Measurements from ENCODE around the gene FAM156B.

FAM156B gene

DNA sequence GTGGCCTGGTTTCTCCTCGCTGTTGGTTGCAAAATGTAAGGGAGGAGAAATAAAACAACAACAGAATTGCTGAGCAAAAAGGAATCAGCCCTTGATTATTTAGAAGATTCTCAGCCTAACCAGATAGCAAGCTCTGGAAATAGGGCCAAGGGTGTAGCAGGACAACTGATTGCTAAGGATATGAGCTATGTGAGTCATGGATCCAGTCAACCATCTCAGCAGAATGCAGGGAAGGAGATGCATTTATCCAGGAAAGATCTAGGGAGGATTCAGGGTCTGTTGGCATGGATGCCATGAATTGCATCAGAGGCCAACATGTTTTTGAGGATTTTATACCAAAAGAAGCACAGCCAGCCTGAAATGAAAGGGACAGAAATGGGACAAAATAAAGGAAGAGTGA is 27.1 kb upstream of the FAM156B start:
- TF ChIP-seq POLR2AphosphoS5 (IDR thresholded peaks at IDR 0.05; ENCODE audit: low read depth, low read length) (no peak), FOXP2 (optimal IDR thresholded peaks at IDR 0.05; ENCODE audit: borderline replicate concordance, extremely low read depth, extremely low read length, insufficient read depth) (no peak), TAF1 (IDR thresholded peaks at IDR 0.05; ENCODE audit: borderline replicate concordance, insufficient read depth, low read length) (no peak), SIN3A (IDR thresholded peaks at IDR 0.05; ENCODE audit: borderline replicate concordance, insufficient read depth, low read length) (no peak)
- TF ChIP-seq, protein P1, sequence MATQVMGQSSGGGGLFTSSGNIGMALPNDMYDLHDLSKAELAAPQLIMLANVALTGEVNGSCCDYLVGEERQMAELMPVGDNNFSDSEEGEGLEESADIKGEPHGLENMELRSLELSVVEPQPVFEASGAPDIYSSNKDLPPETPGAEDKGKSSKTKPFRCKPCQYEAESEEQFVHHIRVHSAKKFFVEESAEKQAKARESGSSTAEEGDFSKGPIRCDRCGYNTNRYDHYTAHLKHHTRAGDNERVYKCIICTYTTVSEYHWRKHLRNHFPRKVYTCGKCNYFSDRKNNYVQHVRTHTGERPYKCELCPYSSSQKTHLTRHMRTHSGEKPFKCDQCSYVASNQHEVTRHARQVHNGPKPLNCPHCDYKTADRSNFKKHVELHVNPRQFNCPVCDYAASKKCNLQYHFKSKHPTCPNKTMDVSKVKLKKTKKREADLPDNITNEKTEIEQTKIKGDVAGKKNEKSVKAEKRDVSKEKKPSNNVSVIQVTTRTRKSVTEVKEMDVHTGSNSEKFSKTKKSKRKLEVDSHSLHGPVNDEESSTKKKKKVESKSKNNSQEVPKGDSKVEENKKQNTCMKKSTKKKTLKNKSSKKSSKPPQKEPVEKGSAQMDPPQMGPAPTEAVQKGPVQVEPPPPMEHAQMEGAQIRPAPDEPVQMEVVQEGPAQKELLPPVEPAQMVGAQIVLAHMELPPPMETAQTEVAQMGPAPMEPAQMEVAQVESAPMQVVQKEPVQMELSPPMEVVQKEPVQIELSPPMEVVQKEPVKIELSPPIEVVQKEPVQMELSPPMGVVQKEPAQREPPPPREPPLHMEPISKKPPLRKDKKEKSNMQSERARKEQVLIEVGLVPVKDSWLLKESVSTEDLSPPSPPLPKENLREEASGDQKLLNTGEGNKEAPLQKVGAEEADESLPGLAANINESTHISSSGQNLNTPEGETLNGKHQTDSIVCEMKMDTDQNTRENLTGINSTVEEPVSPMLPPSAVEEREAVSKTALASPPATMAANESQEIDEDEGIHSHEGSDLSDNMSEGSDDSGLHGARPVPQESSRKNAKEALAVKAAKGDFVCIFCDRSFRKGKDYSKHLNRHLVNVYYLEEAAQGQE (IDR thresholded peaks at IDR 0.05; ENCODE audit: insufficient read depth in 1 of 2, low read depth in 2 of 2, low read length in 2 of 2) = no peak

DNA sequence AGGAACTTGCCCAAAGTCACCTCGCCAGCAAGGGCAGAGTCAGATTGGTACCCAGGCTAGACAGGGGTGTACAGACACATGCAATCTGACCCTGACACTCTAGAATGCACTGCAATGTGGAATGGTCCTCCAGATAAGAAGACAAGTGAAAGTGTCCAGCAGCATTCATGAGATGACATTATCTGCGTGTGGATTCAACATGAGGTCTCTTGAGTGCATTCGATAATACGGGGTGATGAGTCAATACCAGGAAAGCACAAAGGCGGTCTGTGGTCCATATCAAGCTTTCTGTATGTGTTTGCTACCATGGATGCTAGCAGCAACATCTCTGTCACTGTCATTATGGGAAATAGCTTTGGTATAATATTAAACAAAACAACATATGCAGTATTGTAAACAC is 22.5 kb upstream of the FAM156B start:
- TF ChIP-seq, protein P1 (IDR thresholded peaks at IDR 0.05; ENCODE audit: insufficient read depth in 1 of 2, low read depth in 2 of 2, low read length in 2 of 2) = no peak
- no peak for TF ChIP-seq POLR2AphosphoS5 (IDR thresholded peaks at IDR 0.05; ENCODE audit: low read depth, low read length)
- TF ChIP-seq FOXP2 (optimal IDR thresholded peaks at IDR 0.05; ENCODE audit: borderline replicate concordance, extremely low read depth, extremely low read length, insufficient read depth) = no peak
- TF ChIP-seq SIN3A (IDR thresholded peaks at IDR 0.05; ENCODE audit: borderline replicate concordance, insufficient read depth, low read length) = no peak
- no peak for TF ChIP-seq TAF1 (IDR thresholded peaks at IDR 0.05; ENCODE audit: borderline replicate concordance, insufficient read depth, low read length)

DNA sequence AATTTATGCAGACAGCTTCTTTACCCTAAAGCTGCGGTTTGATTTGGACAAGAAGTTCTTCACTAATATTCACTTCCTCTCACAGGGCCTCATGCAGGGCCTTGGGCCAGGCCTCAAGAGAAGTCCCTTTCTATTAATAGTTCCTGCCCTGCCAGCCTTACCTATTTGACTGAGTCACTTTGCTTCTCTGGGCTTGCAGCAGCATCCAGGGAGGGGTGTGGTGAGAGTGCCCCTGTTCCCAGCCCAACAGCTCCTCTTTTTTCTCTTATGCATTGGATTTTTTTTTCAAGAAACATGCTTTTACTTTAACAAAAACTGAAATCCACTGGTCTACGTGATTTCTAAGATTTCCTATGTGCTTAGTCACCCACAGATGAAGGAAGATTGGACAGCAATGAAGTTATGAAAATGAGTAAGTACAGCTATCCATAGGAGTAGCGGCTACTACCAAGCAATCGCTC is 26.7 kb downstream of the FAM156B start:
- TF ChIP-seq TAF1 (IDR thresholded peaks at IDR 0.05; ENCODE audit: borderline replicate concordance, insufficient read depth, low read length) = no peak
- TF ChIP-seq, protein P1 (IDR thresholded peaks at IDR 0.05; ENCODE audit: insufficient read depth in 1 of 2, low read depth in 2 of 2, low read length in 2 of 2) = no peak
- TF ChIP-seq FOXP2 (optimal IDR thresholded peaks at IDR 0.05; ENCODE audit: borderline replicate concordance, extremely low read depth, extremely low read length, insufficient read depth) = no peak
- no peak for TF ChIP-seq POLR2AphosphoS5 (IDR thresholded peaks at IDR 0.05; ENCODE audit: low read depth, low read length)
- TF ChIP-seq SIN3A (IDR thresholded peaks at IDR 0.05; ENCODE audit: borderline replicate concordance, insufficient read depth, low read length) = no peak

DNA sequence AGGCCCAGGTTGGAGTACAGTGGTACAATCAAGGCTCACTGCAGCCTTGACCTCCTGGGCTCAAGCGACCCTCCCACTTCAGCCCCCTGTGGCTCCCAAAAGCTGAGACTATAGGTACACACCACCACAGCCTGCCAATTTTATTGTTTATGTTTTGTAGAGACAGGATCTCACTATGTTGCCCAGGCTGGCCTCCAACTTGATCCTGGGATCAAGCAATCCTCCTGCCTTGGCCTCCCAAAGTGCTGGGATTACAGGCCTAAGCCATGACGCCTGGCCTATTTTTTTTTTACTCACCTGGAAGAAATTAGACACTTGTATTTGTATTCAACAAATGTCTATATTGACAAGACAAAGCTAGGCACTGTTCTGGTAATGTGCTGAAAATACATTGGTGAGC is 36.1 kb downstream of the FAM156B start:
- TF ChIP-seq SIN3A (IDR thresholded peaks at IDR 0.05; ENCODE audit: borderline replicate concordance, insufficient read depth, low read length) (no peak), POLR2AphosphoS5 (IDR thresholded peaks at IDR 0.05; ENCODE audit: low read depth, low read length) (no peak), TAF1 (IDR thresholded peaks at IDR 0.05; ENCODE audit: borderline replicate concordance, insufficient read depth, low read length) (no peak), FOXP2 (optimal IDR thresholded peaks at IDR 0.05; ENCODE audit: borderline replicate concordance, extremely low read depth, extremely low read length, insufficient read depth) (no peak)
- TF ChIP-seq, protein P1 (IDR thresholded peaks at IDR 0.05; ENCODE audit: insufficient read depth in 1 of 2, low read depth in 2 of 2, low read length in 2 of 2) = no peak
